ENCODE results near the gene APOBEC4.

- no peak for TF ChIP-seq SUZ12 (IDR thresholded peaks at IDR 0.05; ENCODE audit: extremely low read depth, insufficient read depth, insufficient read length)
- TF ChIP-seq YY1 (IDR thresholded peaks at IDR 0.05; ENCODE audit: insufficient read depth, insufficient read length) = no peak
- no peak for TF ChIP-seq ZNF274 (IDR thresholded peaks at IDR 0.05; ENCODE audit: low read depth, low read length)
Observed at GRCh38 chr1:183632114-183632513, 21.0 kb downstream of the APOBEC4 start.
